Measurements from ENCODE around the gene ERC2.
"Not testable (repeated sequence)": the region's sequence is repeated elsewhere in the genome, so short reads cannot be mapped to it uniquely, and the experiment has no call there.

The ERC2 gene

DNA sequence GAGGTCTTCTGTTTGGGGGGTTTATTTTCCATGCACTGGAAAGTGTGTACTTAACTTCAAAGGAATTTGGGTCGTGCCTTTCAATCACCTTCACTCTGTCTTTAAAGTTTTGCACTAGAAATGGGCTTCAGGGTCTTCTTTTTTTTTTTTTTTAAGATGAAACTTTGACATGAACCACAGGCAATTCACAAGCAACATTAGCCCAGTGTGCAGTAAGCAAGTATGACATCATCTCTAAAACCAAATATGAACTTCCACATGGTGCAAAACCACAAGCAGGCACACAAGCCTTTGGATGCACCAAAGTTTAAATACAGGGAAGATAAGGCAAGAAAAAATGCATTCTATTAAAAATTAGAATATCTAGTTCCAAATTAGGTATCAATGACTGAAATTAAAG, 381.9 kb downstream of the ERC2 start:
- FAIRE-seq: no peak
- DNase-seq (ENCODE audit: insufficient read length): no peak
- no peak for TF ChIP-seq POLR2AphosphoS5 (IDR thresholded peaks at IDR 0.05; ENCODE audit: low read depth, low read length)

GRCh38 chr3:56081246-56081645, 387.0 kb downstream of the ERC2 start:
- no peak for TF ChIP-seq POLR2A (IDR thresholded peaks at IDR 0.05; ENCODE audit: low read depth, low read length)
- no peak for TF ChIP-seq TAF1 (IDR thresholded peaks at IDR 0.05; ENCODE audit: borderline replicate concordance, low read depth, low read length)
- TF ChIP-seq POLR2AphosphoS5 (IDR thresholded peaks at IDR 0.05; ENCODE audit: low read depth, low read length): no peak
- DNase-seq (ENCODE audit: insufficient read length): no peak
- no peak for FAIRE-seq

DNA sequence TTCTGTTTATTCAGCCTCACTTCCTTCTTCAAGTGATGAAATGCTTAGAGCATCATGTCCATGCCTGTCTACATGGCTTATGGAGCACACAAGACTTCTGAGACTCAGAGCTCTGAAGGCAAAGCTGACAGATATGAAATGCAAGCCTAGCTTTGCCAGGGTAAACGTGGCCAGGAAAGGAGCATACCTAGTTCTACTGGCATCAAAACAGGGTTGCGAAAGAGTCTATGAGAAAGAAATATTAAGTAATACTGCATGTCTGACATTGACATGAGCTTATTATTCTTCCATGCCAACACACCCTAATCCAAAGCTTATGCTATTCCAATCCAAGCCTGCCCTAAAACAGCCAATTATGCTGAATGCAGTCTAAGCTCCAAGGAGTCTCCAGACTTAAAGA, 391.5 kb downstream of the ERC2 start:
- DNase-seq (ENCODE audit: insufficient read length) (no peak), FAIRE-seq (no peak)
- no peak for TF ChIP-seq POLR2AphosphoS5 (IDR thresholded peaks at IDR 0.05; ENCODE audit: low read depth, low read length)
- no peak for TF ChIP-seq TAF1 (IDR thresholded peaks at IDR 0.05; ENCODE audit: borderline replicate concordance, low read depth, low read length)
- no peak for TF ChIP-seq POLR2A (IDR thresholded peaks at IDR 0.05; ENCODE audit: low read depth, low read length)

DNA sequence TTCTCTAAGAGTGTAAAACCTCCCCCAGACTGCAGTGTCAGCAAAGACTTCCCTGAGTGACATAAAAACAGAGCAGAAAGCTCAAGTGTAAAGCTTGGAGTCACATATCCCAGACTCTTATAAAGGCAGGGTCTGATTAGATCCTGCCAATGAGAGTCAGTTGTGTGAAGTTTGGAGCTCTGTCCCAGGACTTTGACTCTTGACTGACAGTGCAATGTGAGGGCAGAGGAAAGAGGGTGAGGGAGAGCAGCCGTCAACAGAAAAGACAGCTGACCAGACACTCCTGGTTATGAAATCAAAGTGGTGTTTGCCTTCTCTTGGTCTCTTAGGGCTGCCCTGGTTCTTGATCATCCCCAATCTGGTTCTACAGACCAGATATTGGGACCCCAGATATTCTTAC, 393.2 kb downstream of the ERC2 start:
- FAIRE-seq: no peak
- DNase-seq (ENCODE audit: insufficient read length): no peak
- TF ChIP-seq POLR2AphosphoS5 (IDR thresholded peaks at IDR 0.05; ENCODE audit: low read depth, low read length): no peak
- no peak for TF ChIP-seq POLR2A (IDR thresholded peaks at IDR 0.05; ENCODE audit: low read depth, low read length)
- no peak for TF ChIP-seq TAF1 (IDR thresholded peaks at IDR 0.05; ENCODE audit: borderline replicate concordance, low read depth, low read length)

GRCh38 chr3:56069766-56070165, 398.5 kb downstream of the ERC2 start:
- FAIRE-seq: no peak
- no peak for TF ChIP-seq TAF1 (IDR thresholded peaks at IDR 0.05; ENCODE audit: borderline replicate concordance, low read depth, low read length)
- no peak for TF ChIP-seq POLR2A (IDR thresholded peaks at IDR 0.05; ENCODE audit: low read depth, low read length)
- no peak for TF ChIP-seq POLR2AphosphoS5 (IDR thresholded peaks at IDR 0.05; ENCODE audit: low read depth, low read length)

GRCh38 chr3:56066405-56066804, 401.9 kb downstream of the ERC2 start:
- not testable (repeated sequence) for FAIRE-seq; DNase-seq (ENCODE audit: insufficient read length)

More at GRCh38 chr3:56069766-56070165, 398.5 kb downstream of the ERC2 start:
- DNase-seq (ENCODE audit: insufficient read length): no peak

DNA sequence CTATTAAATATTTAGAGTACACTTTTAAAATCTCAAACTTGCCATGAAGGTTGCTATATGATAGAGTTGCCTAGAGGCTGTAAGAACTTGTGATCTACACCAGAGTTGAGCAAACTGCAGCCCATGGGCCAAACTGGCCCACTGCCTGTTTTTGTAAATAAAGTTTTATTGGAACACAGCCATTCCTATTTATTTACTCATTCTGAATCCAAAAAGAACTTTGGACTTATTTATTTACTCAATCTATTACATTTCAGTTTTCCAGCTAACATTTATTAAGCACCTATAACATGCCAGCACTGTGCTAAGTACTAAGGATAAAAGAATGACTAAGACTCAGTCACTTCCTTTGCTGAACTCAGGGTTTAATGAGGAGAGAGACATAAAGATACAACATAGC, 403.6 kb downstream of the ERC2 start:
- TF ChIP-seq POLR2AphosphoS5 (IDR thresholded peaks at IDR 0.05; ENCODE audit: low read depth, low read length): no peak
- no peak for TF ChIP-seq TAF1 (IDR thresholded peaks at IDR 0.05; ENCODE audit: borderline replicate concordance, low read depth, low read length)
- TF ChIP-seq POLR2A (IDR thresholded peaks at IDR 0.05; ENCODE audit: low read depth, low read length): no peak
- DNase-seq (ENCODE audit: insufficient read length): no peak
- no peak for FAIRE-seq

DNA sequence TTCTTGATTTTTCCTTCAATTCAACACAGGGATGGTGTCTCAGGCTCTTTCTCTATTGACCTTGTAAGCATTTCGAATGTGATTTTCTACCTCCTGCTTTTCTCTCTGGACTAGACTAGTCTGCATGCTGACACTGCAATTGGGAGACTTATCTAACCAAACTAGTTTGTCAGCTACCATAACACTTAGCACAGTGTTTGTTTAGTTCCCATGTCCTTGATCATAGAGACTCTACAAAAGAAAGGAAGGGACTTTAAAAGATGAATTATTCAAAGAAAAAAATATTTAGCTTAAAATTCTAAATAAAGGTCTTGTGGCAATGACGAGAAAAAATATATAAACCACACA, 407.0 kb downstream of the ERC2 start:
- TF ChIP-seq TAF1 (IDR thresholded peaks at IDR 0.05; ENCODE audit: borderline replicate concordance, low read depth, low read length): no peak
- TF ChIP-seq POLR2A (IDR thresholded peaks at IDR 0.05; ENCODE audit: low read depth, low read length): no peak
- TF ChIP-seq POLR2AphosphoS5 (IDR thresholded peaks at IDR 0.05; ENCODE audit: low read depth, low read length): no peak
- no peak for FAIRE-seq
- DNase-seq (ENCODE audit: insufficient read length): no peak

GRCh38 chr3:56060521-56061278, 407.6 kb downstream of the ERC2 start:
- no peak for FAIRE-seq
- no peak for DNase-seq (ENCODE audit: insufficient read length)
- TF ChIP-seq POLR2A (IDR thresholded peaks at IDR 0.05; ENCODE audit: low read depth, low read length) (no peak), TAF1 (IDR thresholded peaks at IDR 0.05; ENCODE audit: borderline replicate concordance, low read depth, low read length) (no peak), POLR2AphosphoS5 (IDR thresholded peaks at IDR 0.05; ENCODE audit: low read depth, low read length) (no peak)

DNA sequence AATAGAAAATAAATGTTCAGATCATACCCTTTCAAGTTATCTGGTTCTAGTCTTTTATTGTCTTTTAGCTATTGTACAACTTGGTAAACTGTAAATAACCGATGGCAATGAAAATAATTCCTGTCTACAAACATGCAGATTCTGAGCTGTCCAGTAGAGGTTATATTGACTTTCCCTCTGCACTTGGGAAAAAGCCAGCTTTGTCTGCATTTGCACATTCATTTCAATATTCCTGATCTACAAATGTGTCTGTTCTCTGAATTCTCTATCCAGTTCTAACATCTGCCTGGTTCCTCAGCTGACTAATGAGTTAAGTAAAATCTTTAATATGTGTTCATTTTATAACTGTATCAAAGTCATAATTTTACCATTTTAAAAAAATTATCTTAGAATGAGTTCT, 408.5 kb downstream of the ERC2 start:
- TF ChIP-seq TAF1 (IDR thresholded peaks at IDR 0.05; ENCODE audit: borderline replicate concordance, low read depth, low read length) (no peak), POLR2A (IDR thresholded peaks at IDR 0.05; ENCODE audit: low read depth, low read length) (no peak)
- no peak for DNase-seq (ENCODE audit: insufficient read length)
- FAIRE-seq: no peak

DNA sequence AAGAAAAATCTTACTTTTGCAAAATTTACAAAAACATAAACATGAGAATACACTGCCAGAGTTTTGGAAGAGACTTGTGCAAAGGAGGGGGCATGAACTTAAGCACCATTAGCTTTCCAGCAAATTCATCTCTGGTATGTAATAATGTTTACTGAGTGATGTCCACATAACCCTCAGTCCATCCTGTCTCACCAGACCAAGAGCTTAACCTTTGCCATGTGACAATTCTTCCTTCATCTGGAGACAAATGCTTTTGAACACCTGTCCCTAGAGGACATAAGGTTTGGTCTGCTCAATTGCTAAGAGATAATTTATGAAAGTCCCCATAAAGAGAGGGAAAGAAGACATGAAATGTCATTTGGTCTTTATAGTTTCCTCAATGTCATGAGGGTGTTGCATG, 412.3 kb downstream of the ERC2 start:
- DNase-seq (ENCODE audit: insufficient read length) (no peak), FAIRE-seq (no peak)
- no peak for TF ChIP-seq POLR2A (IDR thresholded peaks at IDR 0.05; ENCODE audit: low read depth, low read length)
- TF ChIP-seq POLR2AphosphoS5 (IDR thresholded peaks at IDR 0.05; ENCODE audit: low read depth, low read length): no peak
- no peak for TF ChIP-seq TAF1 (IDR thresholded peaks at IDR 0.05; ENCODE audit: borderline replicate concordance, low read depth, low read length)

GRCh38 chr3:56055546-56055945, 412.7 kb downstream of the ERC2 start:
- FAIRE-seq (no peak), DNase-seq (ENCODE audit: insufficient read length) (no peak)
- TF ChIP-seq POLR2A (IDR thresholded peaks at IDR 0.05; ENCODE audit: low read depth, low read length) (no peak), TAF1 (IDR thresholded peaks at IDR 0.05; ENCODE audit: borderline replicate concordance, low read depth, low read length) (no peak), POLR2AphosphoS5 (IDR thresholded peaks at IDR 0.05; ENCODE audit: low read depth, low read length) (no peak)

GRCh38 chr3:56054844-56055243, 413.4 kb downstream of the ERC2 start:
- DNase-seq (ENCODE audit: insufficient read length) (no peak), FAIRE-seq (no peak)
- no peak for TF ChIP-seq POLR2A (IDR thresholded peaks at IDR 0.05; ENCODE audit: low read depth, low read length)
- TF ChIP-seq TAF1 (IDR thresholded peaks at IDR 0.05; ENCODE audit: borderline replicate concordance, low read depth, low read length): no peak
- TF ChIP-seq POLR2AphosphoS5 (IDR thresholded peaks at IDR 0.05; ENCODE audit: low read depth, low read length): no peak

Measured in GM12892 (cell line).